Head of caudate nucleus (tissue), 42 donors: ENCODE results near the gene LRRC8D.

Experiments used
- DNase-seq, 42 donors: peaks; one replicate each; pipeline versions ENCODE4 v3.0.0 to v3.0.0-alpha.2; 2020 to 2021; ENCODE audit warnings: mixed read lengths in 7 of 42
- intact Hi-C: fragments of 100-400 bp; cut with DNase I; formaldehyde crosslinking; loops from one replicate; pipeline ENCODE4 v1.15.0; 2022

The LRRC8D gene

GRCh38 chr1:89829186-89829585 is 8.4 kb downstream of the LRRC8D start:
- no peak for DNase-seq
- intact Hi-C loops: no loop called here

- intact Hi-C loops: loop anchor here (5.0 kb wide), 1 partner anchor 106 kb away; no protein-coding TSS in a partner anchor
- peak in 39 of 42 donors; percentile 19 to 85 (median 58) for DNase-seq
Measured at GRCh38 chr1:89831462-89832120, 10.8 kb downstream of the LRRC8D start.

GRCh38 chr1:89832496-89833127 is 11.8 kb downstream of the LRRC8D start:
- DNase-seq: peak in 9 of 42 donors; percentile 23 to 62 (median 30)
- intact Hi-C loops: loop anchor here (5.0 kb wide), 1 partner anchor 105 kb away; no protein-coding TSS in a partner anchor

DNA sequence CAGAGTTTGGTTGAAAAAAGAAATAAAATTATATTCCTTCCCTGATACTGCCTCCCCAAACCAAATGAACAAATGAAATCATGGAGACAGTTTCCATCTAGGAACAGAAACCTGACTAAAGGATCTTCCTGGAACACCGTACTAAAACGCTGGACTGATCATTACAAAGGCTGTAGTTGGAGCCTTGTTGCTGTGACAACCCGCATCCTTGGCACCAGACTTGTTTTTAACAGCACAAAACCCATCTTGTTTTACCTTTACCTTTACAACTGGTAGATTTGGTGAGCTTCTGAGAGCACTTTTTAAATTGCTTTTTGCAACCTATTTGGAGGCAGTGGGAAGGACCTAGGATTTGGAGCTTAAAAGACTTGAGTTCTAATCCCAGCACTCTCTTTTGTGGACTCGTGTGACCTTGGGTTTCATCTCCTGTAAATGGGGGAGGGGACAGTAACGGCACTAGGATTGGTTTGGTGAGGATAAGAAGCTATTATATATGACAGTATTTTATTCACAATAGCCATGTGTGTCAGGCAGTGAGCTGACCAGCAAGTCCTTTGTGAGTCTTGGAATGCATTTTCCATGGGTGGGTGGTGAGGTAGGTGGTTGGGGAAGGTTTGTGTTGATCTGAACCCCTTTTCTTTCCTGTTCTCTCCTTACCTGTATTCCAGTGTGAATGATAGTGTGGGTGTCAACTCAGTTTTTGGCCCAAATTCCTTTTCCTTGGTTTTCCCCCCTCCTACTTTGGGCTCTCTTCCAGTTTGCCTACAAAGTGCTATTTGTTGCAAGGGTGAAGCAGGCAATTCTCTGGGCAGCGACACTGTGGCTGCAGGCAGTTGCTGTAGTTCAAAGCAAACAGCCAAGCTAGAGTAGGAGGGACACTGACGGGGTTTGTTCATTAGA is 12.6 kb downstream of the LRRC8D start:
- intact Hi-C loops: loop anchor here (5.0 kb wide), 1 partner anchor 104 kb away; no protein-coding TSS in a partner anchor
- peak; percentile 50 to 91 (median 79) for DNase-seq

GRCh38 chr1:89834083-89834704 is 13.4 kb downstream of the LRRC8D start:
- intact Hi-C loops: loop anchor here (5.0 kb wide), 1 partner anchor 103 kb away; no protein-coding TSS in a partner anchor
- DNase-seq: peak in 1 of 42 donors; percentile 24

DNA sequence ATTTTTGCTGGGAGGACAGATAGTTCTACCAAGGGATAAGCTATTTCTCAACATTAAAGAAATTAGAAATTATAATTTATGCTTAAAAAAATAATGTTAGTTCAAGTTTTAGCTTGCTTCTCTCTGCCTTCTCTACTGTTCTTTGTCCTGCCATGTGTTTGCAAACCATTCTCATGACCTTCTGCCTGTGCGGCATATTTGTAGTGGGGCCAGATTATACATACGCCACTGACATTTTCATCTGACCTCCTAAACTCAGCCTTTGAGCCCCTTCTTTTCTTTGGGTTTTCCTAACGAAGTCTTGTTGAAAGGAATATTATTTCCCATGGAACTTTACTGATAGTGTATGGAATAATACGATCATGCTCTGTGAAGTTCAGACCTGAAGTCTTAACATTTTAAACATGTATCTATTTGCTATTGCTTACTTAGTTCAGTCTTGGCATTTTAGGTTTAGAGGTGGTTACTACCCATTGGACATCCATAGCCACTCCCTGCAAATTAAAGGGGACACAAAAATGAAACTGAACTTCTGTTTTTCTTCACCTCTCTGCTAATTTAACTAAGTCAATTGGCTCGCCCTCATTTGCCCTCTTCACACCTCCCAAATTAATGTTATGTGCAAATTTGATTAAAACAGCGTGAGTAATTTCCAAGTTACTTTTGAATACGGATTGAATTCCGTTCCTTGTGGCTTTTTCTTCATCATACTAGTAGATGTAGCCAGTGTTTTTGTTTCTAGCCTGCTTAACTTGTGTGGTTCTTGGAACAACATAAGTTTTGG is 15.6 kb downstream of the LRRC8D start:
- intact Hi-C loops: no loop called here
- DNase-seq: no peak

- DNase-seq: no peak
- intact Hi-C loops: no loop called here
Measured at GRCh38 chr1:89837036-89837481, 16.2 kb downstream of the LRRC8D start.

DNA sequence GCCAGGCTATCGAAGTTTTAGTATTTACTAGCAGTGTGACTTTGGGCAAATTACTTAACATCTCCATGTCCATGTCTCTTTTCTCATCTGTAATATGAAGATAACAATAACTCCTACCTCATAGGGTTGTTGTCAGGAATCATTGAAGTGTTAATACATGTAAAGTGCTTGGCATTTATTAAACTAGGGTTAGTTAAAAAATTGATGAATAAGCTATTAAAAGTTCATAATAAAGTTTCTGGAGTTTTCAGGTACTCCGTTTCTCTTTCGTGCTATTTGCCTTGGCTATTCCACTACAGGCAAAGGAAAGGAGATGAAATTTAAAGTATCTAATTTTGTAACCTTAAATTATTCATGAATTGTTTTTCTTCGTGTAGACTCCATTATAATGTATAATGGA is 16.7 kb downstream of the LRRC8D start:
- intact Hi-C loops: no loop called here
- DNase-seq: no peak

- intact Hi-C loops: no loop called here
- no peak for DNase-seq
Measured at GRCh38 chr1:89839516-89839915, 18.7 kb downstream of the LRRC8D start.

DNA sequence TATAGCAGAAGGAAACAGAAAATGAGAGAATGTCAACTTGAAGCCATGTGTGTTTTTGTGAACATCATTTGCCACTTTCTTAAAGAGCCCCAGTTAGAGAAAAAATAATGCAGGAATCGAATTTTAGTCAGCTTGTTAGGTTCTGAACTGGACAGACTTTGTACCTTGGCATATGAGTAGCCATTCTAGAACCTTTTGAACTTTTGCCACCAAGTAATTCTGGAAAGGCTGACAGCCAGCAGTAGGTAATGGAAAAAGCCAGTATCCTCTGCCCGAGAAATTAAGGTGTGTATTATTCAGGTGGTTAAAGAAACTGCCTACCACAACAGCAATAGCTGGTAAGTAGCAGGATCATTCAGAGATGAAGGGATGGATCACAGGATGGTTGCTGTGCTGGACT is 20.7 kb downstream of the LRRC8D start:
- intact Hi-C loops: no loop called here
- DNase-seq: no peak

- DNase-seq: peak in 1 of 42 donors; percentile 41
- intact Hi-C loops: no loop called here
Measured at GRCh38 chr1:89842567-89843272, 21.9 kb downstream of the LRRC8D start.

DNA sequence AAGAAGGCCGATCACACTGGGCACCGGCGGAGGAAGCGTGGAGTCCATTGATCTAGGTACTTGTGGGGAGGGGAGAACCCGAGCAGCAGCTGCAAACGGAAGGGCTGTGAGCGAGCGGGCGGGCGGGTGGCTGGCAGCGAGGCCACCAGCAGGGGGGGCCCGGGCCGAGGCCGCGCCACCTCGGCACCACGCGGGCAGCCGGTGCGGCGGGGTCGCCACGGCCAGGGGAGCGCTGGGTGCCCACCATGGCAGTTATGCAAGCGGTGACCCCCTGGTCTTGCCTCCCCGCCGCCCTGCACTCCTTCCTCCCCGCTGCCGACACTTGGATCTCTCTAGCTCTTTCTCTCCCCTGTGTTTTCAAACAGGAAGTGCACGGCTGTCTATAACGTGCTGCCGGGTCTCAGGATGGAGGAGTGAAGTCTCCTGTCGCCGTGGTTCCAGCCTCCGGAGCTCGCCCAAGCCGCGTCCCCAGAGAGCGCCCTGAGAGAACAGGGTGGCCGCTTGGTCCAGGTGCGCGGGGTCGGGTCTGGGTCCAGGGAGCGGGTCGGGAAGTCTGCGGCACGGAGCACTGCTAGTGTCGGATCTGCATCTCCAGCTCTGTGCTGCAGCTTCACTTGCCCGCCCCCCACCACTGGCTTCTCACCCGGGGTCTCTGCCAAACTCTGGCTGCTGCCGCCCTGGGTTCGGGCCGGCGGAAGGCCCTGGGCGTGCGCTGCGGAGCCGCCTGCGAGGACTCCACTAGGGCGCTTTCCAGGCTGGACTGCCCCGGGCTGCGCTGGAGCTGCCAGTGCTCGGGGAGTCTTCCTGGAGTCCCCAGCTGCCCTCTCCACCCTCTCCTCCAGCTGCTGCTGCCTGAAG is 22.7 kb downstream of the LRRC8D start:
- DNase-seq: peak; percentile 53 to 90 (median 81)
- intact Hi-C loops: no loop called here

- intact Hi-C loops: no loop called here
- no peak for DNase-seq
Measured at GRCh38 chr1:89844241-89844807, 23.5 kb downstream of the LRRC8D start.

- DNase-seq: no peak
- intact Hi-C loops: no loop called here
Measured at GRCh38 chr1:89844860-89845259, 24.0 kb downstream of the LRRC8D start.

GRCh38 chr1:89847191-89847729 is 26.4 kb downstream of the LRRC8D start:
- intact Hi-C loops: no loop called here
- no peak for DNase-seq

DNA sequence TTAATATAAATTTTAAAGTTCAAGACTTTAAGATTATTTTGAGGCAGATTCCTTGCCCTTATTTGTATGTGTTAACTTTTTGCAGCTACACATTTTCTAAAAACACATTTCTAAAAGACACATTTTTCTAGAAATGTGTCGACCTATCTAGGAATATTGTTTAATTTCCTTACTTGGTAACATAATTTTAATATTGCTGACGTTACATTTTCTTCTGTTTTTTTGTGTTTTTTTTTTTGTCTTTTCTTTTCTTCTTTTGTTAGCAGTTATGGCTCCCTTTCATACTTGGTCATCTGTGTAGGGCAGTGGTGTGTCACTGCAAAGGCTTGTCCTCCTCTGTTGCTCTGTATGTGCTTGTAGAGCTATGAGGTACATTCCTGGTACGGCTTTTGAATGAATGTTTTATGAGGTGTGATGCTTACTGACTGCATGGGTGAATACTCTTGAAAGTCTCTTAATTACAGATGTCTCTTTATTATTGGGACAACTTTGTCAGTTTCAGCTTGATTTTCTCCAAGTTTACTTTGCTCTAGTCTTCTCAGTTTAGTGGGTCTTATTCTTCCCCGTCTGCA is 30.1 kb downstream of the LRRC8D start:
- intact Hi-C loops: no loop called here
- no peak for DNase-seq
